ENCODE results near the gene TFDP1. TPM values are rescaled to one million over a fixed set of nuclear protein-coding genes. Genes with fewer than 3 reads are reported as not detected.
A peak's percentile ranks its signal among the peaks of the same experiment; 100 is the strongest.

TFDP1 gene
- total RNA-seq, 1 donor from 2014 or later, result 108 TPM

- Mint-ChIP-seq H3K9me3 (no peaks in the 10 kb centered on the region), H3K4me3 (no peak overlapping the region), H3K27me3 (ENCODE audit: low read depth) (no peaks in the 10 kb centered on the region), H3K4me1 (peaks cover 9% of the 10 kb centered on the region), H3K27ac (ENCODE audit: unreplicated experiment) (peak overlapping the region; percentile 16), H3K36me3 (ENCODE audit: low read depth) (no peaks in the 10 kb centered on the region)
- TF ChIP-seq CTCF (conservative IDR thresholded peaks at IDR 0.05), result no peak
- DNase-seq (ENCODE audit: low read depth, low spot score), result no peak
Observed at GRCh38 chr13:113551081-113552000, 33.2 kb upstream of the TFDP1 start.

GRCh38 chr13:113552079-113552478, 32.5 kb upstream of the TFDP1 start:
- DNase-seq (ENCODE audit: low read depth, low spot score), result no peak
- peaks cover 6% of the 10 kb centered on the region for H3K4me1 Mint-ChIP-seq
- H3K27ac Mint-ChIP-seq (ENCODE audit: unreplicated experiment), result no peak overlapping the region

GRCh38 chr13:113552786-113553434, 31.6 kb upstream of the TFDP1 start:
- Mint-ChIP-seq H3K9me3 (no peaks in the 10 kb centered on the region), H3K27ac (ENCODE audit: unreplicated experiment) (no peak overlapping the region), H3K27me3 (ENCODE audit: low read depth) (no peaks in the 10 kb centered on the region), H3K4me3 (no peak overlapping the region), H3K36me3 (ENCODE audit: low read depth) (no peaks in the 10 kb centered on the region), H3K4me1 (peaks cover 8% of the 10 kb centered on the region)
- DNase-seq (ENCODE audit: low read depth, low spot score), result no peak
- TF ChIP-seq CTCF (conservative IDR thresholded peaks at IDR 0.05), result no peak

More at GRCh38 chr13:113552079-113552478, 32.5 kb upstream of the TFDP1 start:
- TF ChIP-seq CTCF (conservative IDR thresholded peaks at IDR 0.05), result no peak
- no peaks in the 10 kb centered on the region for H3K36me3 Mint-ChIP-seq (ENCODE audit: low read depth)
- no peaks in the 10 kb centered on the region for H3K9me3 Mint-ChIP-seq
- no peaks in the 10 kb centered on the region for H3K27me3 Mint-ChIP-seq (ENCODE audit: low read depth)
- no peak overlapping the region for H3K4me3 Mint-ChIP-seq

DNA sequence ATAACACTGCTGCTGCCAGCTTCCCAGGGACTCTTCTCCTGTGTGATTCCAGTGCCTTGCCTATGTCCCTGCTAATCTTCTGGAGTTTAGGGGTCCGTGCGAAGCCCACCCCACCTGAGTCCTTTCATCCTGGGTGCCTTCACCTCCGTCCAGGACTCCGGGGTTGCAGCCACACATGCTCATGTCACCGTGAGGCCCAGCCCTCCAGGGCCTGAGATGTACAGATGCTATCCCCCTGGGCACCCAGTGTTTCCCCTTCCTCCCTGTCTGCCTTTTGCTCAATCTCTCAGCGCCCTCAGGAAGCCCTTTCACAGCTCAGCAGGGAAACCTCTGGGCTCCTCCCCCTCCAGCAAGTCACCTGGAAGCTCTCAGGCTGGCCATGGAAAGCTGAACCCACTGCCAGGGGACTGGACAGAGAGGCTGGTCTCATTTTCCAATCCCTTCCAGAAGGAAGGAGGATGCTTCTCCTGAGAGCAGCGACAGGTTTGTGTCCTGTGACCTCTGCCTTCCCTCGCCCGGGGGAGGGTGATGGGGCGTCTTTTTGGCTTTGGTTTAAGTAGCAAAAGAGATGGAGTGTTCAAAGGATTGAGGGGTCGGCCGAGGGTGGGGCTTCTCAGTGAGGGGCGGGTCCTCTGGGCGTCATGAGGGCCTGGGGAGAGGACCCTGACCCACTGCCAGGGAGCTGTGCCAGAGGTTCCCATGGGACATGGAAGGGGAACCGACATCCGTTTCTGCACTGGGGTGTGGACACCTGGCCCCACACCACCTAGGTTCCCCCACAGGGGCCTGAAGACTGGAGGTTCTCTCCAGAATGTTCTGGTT, 30.8 kb upstream of the TFDP1 start:
- no peaks in the 10 kb centered on the region for H3K9me3 Mint-ChIP-seq
- no peaks in the 10 kb centered on the region for H3K27me3 Mint-ChIP-seq (ENCODE audit: low read depth)

More for the DNA sequence above, 30.8 kb upstream of the TFDP1 start:
- Mint-ChIP-seq H3K36me3 (ENCODE audit: low read depth) (no peaks in the 10 kb centered on the region), H3K4me3 (no peak overlapping the region), H3K27ac (ENCODE audit: unreplicated experiment) (no peak overlapping the region), H3K4me1 (peaks cover 8% of the 10 kb centered on the region)
- DNase-seq (ENCODE audit: low read depth, low spot score), result no peak
- TF ChIP-seq CTCF (conservative IDR thresholded peaks at IDR 0.05), result no peak

Measured in neural crest cell (in vitro differentiated cells).